Thoracic aorta endothelial cell (primary cell): ENCODE data around the gene MUC12. TPM values are rescaled to one million over a fixed set of nuclear protein-coding genes. Genes with fewer than 3 reads are reported as not detected.

Source experiments
- small RNA-seq: library from RNA; depleted of rRNA; stranded (forward); fragments of <200 nt; gene quantifications from one replicate; pipeline ENCODE3, GENCODE V24; 2012
- total RNA-seq: library from RNA; depleted of rRNA; stranded (reverse); fragments of >200 nt; gene quantifications from 2 replicates; pipeline ENCODE4 v1.2.3, GENCODE V29; 2012

Gene MUC12, protein sequence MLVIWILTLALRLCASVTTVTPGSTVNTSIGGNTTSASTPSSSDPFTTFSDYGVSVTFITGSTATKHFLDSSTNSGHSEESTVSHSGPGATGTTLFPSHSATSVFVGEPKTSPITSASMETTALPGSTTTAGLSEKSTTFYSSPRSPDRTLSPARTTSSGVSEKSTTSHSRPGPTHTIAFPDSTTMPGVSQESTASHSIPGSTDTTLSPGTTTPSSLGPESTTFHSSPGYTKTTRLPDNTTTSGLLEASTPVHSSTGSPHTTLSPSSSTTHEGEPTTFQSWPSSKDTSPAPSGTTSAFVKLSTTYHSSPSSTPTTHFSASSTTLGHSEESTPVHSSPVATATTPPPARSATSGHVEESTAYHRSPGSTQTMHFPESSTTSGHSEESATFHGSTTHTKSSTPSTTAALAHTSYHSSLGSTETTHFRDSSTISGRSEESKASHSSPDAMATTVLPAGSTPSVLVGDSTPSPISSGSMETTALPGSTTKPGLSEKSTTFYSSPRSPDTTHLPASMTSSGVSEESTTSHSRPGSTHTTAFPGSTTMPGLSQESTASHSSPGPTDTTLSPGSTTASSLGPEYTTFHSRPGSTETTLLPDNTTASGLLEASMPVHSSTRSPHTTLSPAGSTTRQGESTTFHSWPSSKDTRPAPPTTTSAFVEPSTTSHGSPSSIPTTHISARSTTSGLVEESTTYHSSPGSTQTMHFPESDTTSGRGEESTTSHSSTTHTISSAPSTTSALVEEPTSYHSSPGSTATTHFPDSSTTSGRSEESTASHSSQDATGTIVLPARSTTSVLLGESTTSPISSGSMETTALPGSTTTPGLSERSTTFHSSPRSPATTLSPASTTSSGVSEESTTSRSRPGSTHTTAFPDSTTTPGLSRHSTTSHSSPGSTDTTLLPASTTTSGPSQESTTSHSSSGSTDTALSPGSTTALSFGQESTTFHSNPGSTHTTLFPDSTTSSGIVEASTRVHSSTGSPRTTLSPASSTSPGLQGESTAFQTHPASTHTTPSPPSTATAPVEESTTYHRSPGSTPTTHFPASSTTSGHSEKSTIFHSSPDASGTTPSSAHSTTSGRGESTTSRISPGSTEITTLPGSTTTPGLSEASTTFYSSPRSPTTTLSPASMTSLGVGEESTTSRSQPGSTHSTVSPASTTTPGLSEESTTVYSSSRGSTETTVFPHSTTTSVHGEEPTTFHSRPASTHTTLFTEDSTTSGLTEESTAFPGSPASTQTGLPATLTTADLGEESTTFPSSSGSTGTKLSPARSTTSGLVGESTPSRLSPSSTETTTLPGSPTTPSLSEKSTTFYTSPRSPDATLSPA (N-terminal part only)
- not detected in 2 replicates for total RNA-seq

DNA sequence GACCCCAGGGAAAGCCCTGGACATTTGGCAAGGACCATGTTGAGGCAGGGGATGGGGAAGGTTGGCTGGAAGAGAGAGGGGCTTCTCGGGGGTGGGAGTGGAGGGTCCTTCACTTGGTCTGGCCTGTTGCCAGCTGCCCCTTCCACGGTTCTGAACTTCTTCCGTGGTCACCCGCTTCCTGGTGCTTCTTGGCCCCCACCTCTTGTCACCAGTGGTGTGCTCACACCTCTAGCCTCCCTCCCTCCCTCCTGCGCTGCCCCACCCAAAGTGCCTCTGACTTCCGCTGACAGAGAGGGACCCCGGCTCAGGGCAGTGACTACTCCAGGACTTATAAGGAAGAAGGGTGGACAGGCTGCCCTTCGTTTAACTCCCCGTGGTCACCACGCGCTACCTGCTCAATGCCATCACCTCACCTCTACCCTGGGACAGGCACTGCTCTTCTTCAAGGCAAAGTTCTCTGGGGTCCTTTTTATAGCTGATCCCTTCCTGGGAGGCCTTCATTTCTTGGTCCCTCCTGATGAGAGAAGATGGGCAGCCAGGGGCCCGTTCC is at the start of gene MUC12:
TSS of gene MUC12 (plus strand) at position 500 of the 550 bp plus-strand sequence. CDS start 58 bp downstream, outside the sequence.

DNA sequence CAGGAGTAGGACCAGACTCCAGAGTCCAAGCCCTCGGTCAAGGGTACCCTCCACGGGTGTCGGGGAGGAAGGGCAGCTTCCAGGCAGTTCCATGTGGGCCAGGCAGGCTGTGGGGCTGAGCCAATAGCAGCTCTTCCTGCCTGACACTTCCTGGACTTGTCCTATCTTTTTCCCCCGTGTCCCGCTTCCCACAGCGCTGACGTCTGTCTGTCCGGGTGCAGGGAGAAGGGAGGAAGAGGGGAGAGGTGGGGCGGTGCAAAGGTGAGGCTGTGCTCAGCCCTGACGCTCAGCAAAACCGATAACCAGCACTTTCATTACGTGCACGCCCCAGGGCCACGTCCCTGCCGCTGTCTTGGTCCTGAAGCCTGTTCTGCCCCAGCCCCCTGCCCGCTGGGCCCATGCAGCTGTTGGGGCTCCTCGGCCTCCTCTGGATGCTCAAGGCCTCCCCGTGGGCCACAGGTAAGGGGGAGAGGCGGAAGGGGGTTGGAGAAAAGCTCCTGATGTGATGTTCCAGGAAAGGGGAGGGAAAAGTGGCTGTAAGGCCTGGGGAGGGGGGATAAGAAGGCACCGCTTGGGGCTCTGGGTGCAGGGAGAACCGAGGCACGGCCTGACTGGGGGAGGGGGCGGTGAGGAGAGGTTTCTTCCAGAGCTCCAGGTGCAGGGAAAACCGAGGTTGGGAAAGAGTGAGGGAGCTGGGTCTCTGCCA is 20.0 kb upstream of the MUC12 start, which contains the start of gene MUC3A:
TSS of gene MUC3A (plus strand) at position 308 of the 706 bp plus-strand sequence. CDS start at position 399, 91 bp downstream.

Small RNA genes lying within 50 kb of the gene (small RNA-seq; reads per million reads assigned to genes)
- not detected for gene RPS29P15

Other genes starting within 250 kb of the MUC12 start
- not detected in 2 replicates for gene EPO, start 249.1 kb upstream of the MUC12 start, total RNA-seq
- not detected in 2 replicates for gene ZAN, start 236.0 kb upstream of the MUC12 start, total RNA-seq
- gene EPHB4, start 142.0 kb upstream of the MUC12 start, total RNA-seq: 148 and 172 TPM in 2 replicates
- gene SLC12A9, start 116.9 kb upstream of the MUC12 start, total RNA-seq: 17.4 and 17.5 TPM in 2 replicates
- gene TRIP6, start 102.2 kb upstream of the MUC12 start, total RNA-seq: 58.2 and 65.1 TPM in 2 replicates
- 56.6 and 59.0 TPM in 2 replicates for gene SRRT, start 94.5 kb upstream of the MUC12 start, total RNA-seq
- 1.3 and 3.1 TPM in 2 replicates for gene UFSP1, start 79.8 kb upstream of the MUC12 start, total RNA-seq
- gene ACHE, start 73.7 kb upstream of the MUC12 start, total RNA-seq: 0.13 and 0.22 TPM in 2 replicates
- not detected in 2 replicates for gene MUC3A, start 20.0 kb upstream of the MUC12 start, total RNA-seq
- gene MUC17, start 50.5 kb downstream of the MUC12 start, total RNA-seq: not detected in 2 replicates
- gene TRIM56, start 115.9 kb downstream of the MUC12 start, total RNA-seq: 14.1 and 16.9 TPM in 2 replicates
- gene SERPINE1, start 157.5 kb downstream of the MUC12 start, total RNA-seq: 1,853 and 2,613 TPM in 2 replicates
- gene AP1S1, start 184.9 kb downstream of the MUC12 start, total RNA-seq: 96.4 and 116 TPM in 2 replicates
- gene VGF, start 196.0 kb downstream of the MUC12 start, total RNA-seq: 0.07 TPM in 1 of 2 replicates, not detected in the other
- gene NAT16, start 210.7 kb downstream of the MUC12 start, total RNA-seq: not detected in 2 replicates
- gene MOGAT3, start 231.5 kb downstream of the MUC12 start, total RNA-seq: not detected in 2 replicates
- gene PLOD3, start 248.0 kb downstream of the MUC12 start, total RNA-seq: 69.5 and 74.9 TPM in 2 replicates
- 84.6 and 103 TPM in 2 replicates for gene ZNHIT1, start 248.6 kb downstream of the MUC12 start, total RNA-seq